Lower leg skin (tissue), 4 donors: ENCODE measurements around the gene GBE1. TPM values are rescaled to one million over a fixed set of nuclear protein-coding genes. Genes with fewer than 3 reads are reported as not detected.

Experiments
- DNase-seq, 2 donors: peaks; one replicate each; pipeline ENCODE4 v3.0.0-alpha.2; 2019; ENCODE audit warnings: low spot score in 2 of 2
- H3K4me3 ChIP-seq: fragments of 200-600 bp; sonication (generic); 2 replicates; pipeline ENCODE4 v1.5.1; 2017; ENCODE audit warnings: mild to moderate bottlenecking, low read depth; ENCODE audit not compliant: poor library complexity, severe bottlenecking
- POLR2A ChIP-seq, 2 donors: fragments of 450-650 bp; IDR thresholded peaks; one replicate each; pipeline ENCODE4 v1.6.1; 2016 to 2017; ENCODE audit warnings: antibody characterized with exemption in 2 of 2, mild to moderate bottlenecking in 1 of 2, moderate library complexity in 1 of 2
- WGBS, 2 donors: methylation state at CpG; one replicate each; pipeline ENCODE4 v1.1.5; 2018; 5-methylcytosine and 5-hydroxymethylcytosine counted together
- intact Hi-C: fragments of 100-400 bp; cut with DNase I; formaldehyde crosslinking; loops from one replicate; pipeline ENCODE4 v1.15.0; 2023; ENCODE audit warnings: low total_unique reads
- total RNA-seq, 4 donors: library from RNA; depleted of rRNA; stranded (reverse); fragments of >200 nt; gene quantifications; one replicate each; pipeline ENCODE4 v1.1.0, GENCODE V29; 2016
- TF ChIP-seq, protein P1 (sequence below), 3 donors: fragments of 450-650 bp; IDR thresholded peaks; one replicate each; pipeline ENCODE4 v1.5.1; 2016; ENCODE audit warnings: antibody characterized with exemption in 3 of 3, mild to moderate bottlenecking in 3 of 3, moderate library complexity in 2 of 3

The GBE1 gene
- total RNA-seq, 4 donors from 2014 or later = 13.5 to 21.7 (median 15.8) TPM

DNA sequence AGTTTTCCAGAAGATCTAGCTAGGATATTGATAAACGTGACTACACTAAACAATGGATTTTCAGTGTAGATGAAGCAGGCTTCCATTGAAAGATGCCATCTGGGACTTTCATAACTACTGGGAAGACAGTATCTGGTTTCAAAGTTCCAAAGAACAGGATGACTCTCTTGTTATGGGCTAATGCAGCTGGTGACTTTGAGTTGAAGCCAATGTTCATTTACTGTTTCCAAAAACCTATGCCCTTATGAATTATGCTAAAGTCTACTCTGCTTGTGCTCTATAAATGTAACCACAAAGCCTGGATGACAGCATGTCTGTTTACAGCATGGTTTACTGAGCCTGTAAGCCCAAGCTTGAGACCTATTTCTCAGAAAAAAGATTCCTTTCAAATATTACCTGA lies 245.4 kb downstream of the GBE1 start:
- WGBS, 2 donors = 81 to 96% methylated on average over 1 of the region's 1 CpG
- no peak for DNase-seq
- intact Hi-C loops = no loop called here
- H3K4me3 ChIP-seq = no peak overlapping the region
- TF ChIP-seq POLR2A (IDR thresholded peaks at IDR 0.05) = no peak
- TF ChIP-seq, protein P1, sequence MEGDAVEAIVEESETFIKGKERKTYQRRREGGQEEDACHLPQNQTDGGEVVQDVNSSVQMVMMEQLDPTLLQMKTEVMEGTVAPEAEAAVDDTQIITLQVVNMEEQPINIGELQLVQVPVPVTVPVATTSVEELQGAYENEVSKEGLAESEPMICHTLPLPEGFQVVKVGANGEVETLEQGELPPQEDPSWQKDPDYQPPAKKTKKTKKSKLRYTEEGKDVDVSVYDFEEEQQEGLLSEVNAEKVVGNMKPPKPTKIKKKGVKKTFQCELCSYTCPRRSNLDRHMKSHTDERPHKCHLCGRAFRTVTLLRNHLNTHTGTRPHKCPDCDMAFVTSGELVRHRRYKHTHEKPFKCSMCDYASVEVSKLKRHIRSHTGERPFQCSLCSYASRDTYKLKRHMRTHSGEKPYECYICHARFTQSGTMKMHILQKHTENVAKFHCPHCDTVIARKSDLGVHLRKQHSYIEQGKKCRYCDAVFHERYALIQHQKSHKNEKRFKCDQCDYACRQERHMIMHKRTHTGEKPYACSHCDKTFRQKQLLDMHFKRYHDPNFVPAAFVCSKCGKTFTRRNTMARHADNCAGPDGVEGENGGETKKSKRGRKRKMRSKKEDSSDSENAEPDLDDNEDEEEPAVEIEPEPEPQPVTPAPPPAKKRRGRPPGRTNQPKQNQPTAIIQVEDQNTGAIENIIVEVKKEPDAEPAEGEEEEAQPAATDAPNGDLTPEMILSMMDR (IDR thresholded peaks at IDR 0.05) = no peak

DNA sequence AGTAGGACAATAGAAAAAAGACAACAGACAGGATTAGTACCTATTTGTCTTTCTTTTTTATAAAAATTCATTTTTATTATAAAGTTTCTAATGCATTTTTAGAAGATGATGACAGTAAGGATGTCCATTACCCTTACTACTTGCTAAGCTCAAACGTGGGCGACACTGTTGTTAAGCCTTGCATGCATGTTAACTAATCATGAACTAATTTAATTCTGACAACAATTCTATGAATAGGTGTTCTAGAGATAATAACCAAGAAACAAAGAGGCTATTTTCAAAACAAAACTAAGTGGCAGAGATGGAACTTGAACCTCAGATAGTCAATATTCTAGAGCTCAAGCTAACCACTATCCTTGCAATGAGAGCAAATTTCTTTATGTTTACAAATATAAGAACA lies 247.9 kb downstream of the GBE1 start:
- H3K4me3 ChIP-seq = no peak overlapping the region
- no peak for DNase-seq
- intact Hi-C loops = no loop called here
- WGBS, 2 donors = 94 to 96% methylated on average over 2 of the region's 2 CpGs
- no peak for TF ChIP-seq POLR2A (IDR thresholded peaks at IDR 0.05)
- TF ChIP-seq, protein P1 (IDR thresholded peaks at IDR 0.05) = no peak

DNA sequence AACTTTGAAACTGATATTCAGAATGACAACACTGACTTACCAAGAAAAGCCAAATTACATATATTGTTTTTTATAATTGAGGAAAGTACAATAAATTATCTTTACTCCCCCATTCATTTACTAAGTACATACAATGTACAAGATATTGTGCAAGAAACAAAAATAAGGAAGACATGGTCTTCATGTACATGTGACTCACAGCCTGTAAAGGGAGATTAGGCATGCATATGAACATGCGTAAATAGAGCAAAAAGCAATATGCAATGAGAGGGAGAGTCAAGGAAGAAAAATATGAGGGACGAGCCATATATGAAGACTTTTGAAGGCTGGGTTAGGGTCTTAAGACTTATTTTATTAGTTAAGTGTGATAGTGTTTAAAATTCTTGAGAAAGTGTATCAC lies 258.4 kb downstream of the GBE1 start:
- intact Hi-C loops = no loop called here
- DNase-seq = no peak
- TF ChIP-seq, protein P1 (IDR thresholded peaks at IDR 0.05) = no peak
- TF ChIP-seq POLR2A (IDR thresholded peaks at IDR 0.05) = no peak
- 94 to 96% methylated on average over 2 of the region's 2 CpGs for WGBS, 2 donors
- no peak overlapping the region for H3K4me3 ChIP-seq

DNA sequence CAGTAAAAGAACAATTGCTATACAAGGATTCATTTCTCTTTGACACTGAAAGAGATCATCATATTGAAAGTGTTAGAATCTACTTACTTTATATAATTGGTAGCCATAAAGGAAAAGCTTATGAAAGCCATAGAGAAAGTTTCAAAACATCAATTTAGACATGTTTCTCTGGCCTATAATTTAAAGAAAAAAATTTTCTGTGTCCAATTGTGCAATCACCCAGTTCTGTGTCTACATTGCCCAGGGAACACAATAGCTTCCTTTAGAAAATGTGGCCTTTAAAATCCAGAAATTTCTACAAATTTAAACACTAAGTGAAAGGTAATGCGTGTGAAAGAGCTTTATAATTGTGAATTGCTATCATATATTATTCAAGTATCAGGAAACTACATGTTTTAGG lies 259.2 kb downstream of the GBE1 start:
- 86 to 92% methylated on average over 1 of the region's 1 CpG for WGBS, 2 donors
- intact Hi-C loops = no loop called here
- H3K4me3 ChIP-seq = no peak overlapping the region
- no peak for TF ChIP-seq POLR2A (IDR thresholded peaks at IDR 0.05)
- TF ChIP-seq, protein P1 (IDR thresholded peaks at IDR 0.05) = no peak
- no peak for DNase-seq

DNA sequence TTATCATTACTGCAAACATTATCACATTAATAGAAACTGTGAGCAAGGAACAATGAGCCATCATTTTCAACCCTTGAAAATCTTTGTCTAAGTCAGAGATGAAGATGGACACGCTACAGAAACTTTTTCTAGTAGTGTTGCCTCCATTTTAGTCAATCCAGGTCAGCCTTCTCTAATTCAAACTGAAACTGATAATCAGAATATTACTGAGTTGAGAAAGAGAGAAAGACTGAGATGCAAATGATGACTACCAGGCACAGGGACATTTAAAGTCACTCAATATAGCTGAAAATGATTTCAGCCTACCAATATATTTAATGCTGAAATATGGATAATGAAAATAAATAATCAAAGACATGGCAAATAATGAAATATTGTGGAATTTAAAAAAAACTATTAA lies 261.4 kb downstream of the GBE1 start:
- no peak for DNase-seq
- intact Hi-C loops = no loop called here
- TF ChIP-seq POLR2A (IDR thresholded peaks at IDR 0.05) = no peak
- TF ChIP-seq, protein P1 (IDR thresholded peaks at IDR 0.05) = no peak
- H3K4me3 ChIP-seq = no peak overlapping the region
- WGBS, 2 donors = 92 to 96% methylated on average over 1 of the region's 1 CpG

DNA sequence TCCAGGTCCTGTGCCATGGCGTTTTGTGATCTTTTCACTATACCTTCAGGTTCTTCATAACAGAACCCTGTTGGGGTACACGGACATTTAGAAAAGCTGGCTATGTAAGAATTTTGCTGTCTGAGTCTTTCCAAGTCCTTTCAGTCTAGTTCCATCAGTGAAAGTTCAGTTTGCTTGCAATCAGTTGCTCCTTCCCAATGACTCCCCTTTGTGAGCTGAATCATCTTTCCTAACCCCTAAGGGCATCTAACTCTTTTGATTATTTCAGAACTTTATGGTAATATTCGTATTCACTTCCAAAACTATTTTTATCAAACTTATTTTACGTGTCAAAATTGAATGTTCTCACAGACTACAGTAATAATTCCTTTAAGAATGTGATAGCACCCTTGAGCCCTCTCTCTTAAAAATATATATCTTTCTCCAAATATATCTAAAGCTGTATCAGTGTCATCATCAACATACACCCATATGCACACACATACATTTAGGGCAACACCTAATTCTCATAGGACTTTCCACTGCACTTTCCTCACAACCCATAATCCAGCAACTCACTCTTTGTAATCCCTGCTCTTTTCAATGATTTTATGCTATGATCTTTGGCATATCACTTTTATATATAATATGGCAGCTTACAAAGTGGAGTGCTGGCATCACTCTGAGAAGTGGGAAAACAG lies 263.7 kb downstream of the GBE1 start:
- DNase-seq = no peak
- H3K4me3 ChIP-seq = no peak overlapping the region
- TF ChIP-seq POLR2A (IDR thresholded peaks at IDR 0.05) = no peak
- TF ChIP-seq, protein P1 (IDR thresholded peaks at IDR 0.05) = no peak
- 58 to 60% methylated on average over 4 of the region's 4 CpGs for WGBS, 2 donors
- intact Hi-C loops = no loop called here
